BLaER1 (cell line): ENCODE data around the gene SIK3.
"Not testable (repeated sequence)": the region's sequence is repeated elsewhere in the genome, so short reads cannot be mapped to it uniquely, and the experiment has no call there.

Experiments used
- H3K27ac ChIP-seq: shearing (Covaris generic); formaldehyde crosslinking; 2 replicates; pipeline ENCODE4 v1.8.1; 2022
- H3K27me3 ChIP-seq: shearing (Covaris generic); formaldehyde crosslinking; 2 replicates; pipeline ENCODE4 v1.8.1; 2022
- H3K36me3 ChIP-seq: shearing (Covaris generic); formaldehyde crosslinking; 2 replicates; pipeline ENCODE4 v1.8.1; 2022
- H3K4me1 ChIP-seq: shearing (Covaris generic); formaldehyde crosslinking; 2 replicates; pipeline ENCODE4 v1.8.1; 2022
- H3K4me2 ChIP-seq: shearing (Covaris generic); formaldehyde crosslinking; 2 replicates; pipeline ENCODE4 v1.8.1; 2022
- H3K4me3 ChIP-seq: shearing (Covaris generic); formaldehyde crosslinking; 2 replicates; pipeline ENCODE4 v1.8.1; 2022
- H3K9ac ChIP-seq: shearing (Covaris generic); formaldehyde crosslinking; 2 replicates; pipeline ENCODE4 v1.8.1; 2022
- H3K9me3 ChIP-seq: shearing (Covaris generic); formaldehyde crosslinking; 2 replicates; pipeline ENCODE4 v1.8.1; 2022
- H4K20me1 ChIP-seq: shearing (Covaris generic); formaldehyde crosslinking; 2 replicates; pipeline ENCODE4 v1.8.1; 2022
- Cebpa-rat ChIP-seq: shearing (Covaris generic); IDR thresholded peaks from 2 replicates; pipeline ENCODE4 v1.8.1; 2022

SIK3 gene

GRCh38 chr11:117064275-117064674 lies 34.0 kb downstream of the SIK3 start:
- H3K4me2 ChIP-seq: no peak overlapping the region
- no peak overlapping the region for H3K27ac ChIP-seq
- TF ChIP-seq Cebpa-rat: no peak
- H4K20me1 ChIP-seq: peaks cover 90% of the 10 kb centered on the region
- H3K36me3 ChIP-seq: no peaks in the 10 kb centered on the region
- H3K27me3 ChIP-seq: no peaks in the 10 kb centered on the region
- peaks cover 10% of the 10 kb centered on the region for H3K4me1 ChIP-seq
- no peak overlapping the region for H3K9ac ChIP-seq
- no peak overlapping the region for H3K4me3 ChIP-seq
- H3K9me3 ChIP-seq: no peaks in the 10 kb centered on the region

- H3K4me2 ChIP-seq: no peak overlapping the region
- no peak overlapping the region for H3K4me3 ChIP-seq
Measured at GRCh38 chr11:117062498-117062897, 35.7 kb downstream of the SIK3 start.

GRCh38 chr11:117061256-117061655 lies 37.0 kb downstream of the SIK3 start:
- Histone ChIP-seq H3K4me2 (no peak overlapping the region), H3K9me3 (no peaks in the 10 kb centered on the region), H3K4me3 (no peak overlapping the region), H3K27ac (no peak overlapping the region), H4K20me1 (peaks cover 84% of the 10 kb centered on the region), H3K27me3 (no peaks in the 10 kb centered on the region), H3K36me3 (no peaks in the 10 kb centered on the region), H3K4me1 (peaks cover 10% of the 10 kb centered on the region), H3K9ac (no peak overlapping the region)
- no peak for TF ChIP-seq Cebpa-rat

More at GRCh38 chr11:117062498-117062897, 35.7 kb downstream of the SIK3 start:
- no peaks in the 10 kb centered on the region for H3K27me3 ChIP-seq
- H3K9me3 ChIP-seq: no peaks in the 10 kb centered on the region
- peaks cover 92% of the 10 kb centered on the region for H4K20me1 ChIP-seq
- no peak for TF ChIP-seq Cebpa-rat
- H3K27ac ChIP-seq: no peak overlapping the region
- no peaks in the 10 kb centered on the region for H3K36me3 ChIP-seq
- no peak overlapping the region for H3K9ac ChIP-seq
- H3K4me1 ChIP-seq: peaks cover 10% of the 10 kb centered on the region

- H3K36me3 ChIP-seq: no peaks in the 10 kb centered on the region
- no peak overlapping the region for H3K27ac ChIP-seq
- no peak overlapping the region for H3K4me3 ChIP-seq
- H3K27me3 ChIP-seq: no peaks in the 10 kb centered on the region
- H3K9ac ChIP-seq: no peak overlapping the region
- peaks cover 79% of the 10 kb centered on the region for H4K20me1 ChIP-seq
- H3K4me1 ChIP-seq: peaks cover 10% of the 10 kb centered on the region
- TF ChIP-seq Cebpa-rat: no peak
- H3K4me2 ChIP-seq: no peak overlapping the region
- H3K9me3 ChIP-seq: no peaks in the 10 kb centered on the region
Measured at GRCh38 chr11:117059611-117060148, 38.5 kb downstream of the SIK3 start.

- Histone ChIP-seq H3K27ac (no peak overlapping the region), H3K36me3 (no peaks in the 10 kb centered on the region), H3K4me2 (no peak overlapping the region), H3K4me1 (peaks cover 10% of the 10 kb centered on the region), H3K4me3 (no peak overlapping the region), H3K27me3 (no peaks in the 10 kb centered on the region), H3K9ac (no peak overlapping the region), H3K9me3 (no peaks in the 10 kb centered on the region), H4K20me1 (peaks cover 79% of the 10 kb centered on the region)
- TF ChIP-seq Cebpa-rat: no peak
Measured at GRCh38 chr11:117058761-117059261, 39.4 kb downstream of the SIK3 start.

GRCh38 chr11:117057727-117058126 lies 40.5 kb downstream of the SIK3 start:
- H3K27ac ChIP-seq: no peak overlapping the region
- H4K20me1 ChIP-seq: peaks cover 79% of the 10 kb centered on the region
- TF ChIP-seq Cebpa-rat: no peak
- no peaks in the 10 kb centered on the region for H3K9me3 ChIP-seq
- no peaks in the 10 kb centered on the region for H3K27me3 ChIP-seq
- H3K4me1 ChIP-seq: peaks cover 15% of the 10 kb centered on the region
- no peak overlapping the region for H3K4me3 ChIP-seq
- H3K4me2 ChIP-seq: no peak overlapping the region
- H3K9ac ChIP-seq: no peak overlapping the region
- H3K36me3 ChIP-seq: no peaks in the 10 kb centered on the region

- TF ChIP-seq Cebpa-rat: no peak
Measured at GRCh38 chr11:117057317-117057716, 40.9 kb downstream of the SIK3 start.

GRCh38 chr11:117055469-117055868 lies 42.8 kb downstream of the SIK3 start:
- no peak for TF ChIP-seq Cebpa-rat
- H3K4me3 ChIP-seq: no peak overlapping the region
- no peaks in the 10 kb centered on the region for H3K36me3 ChIP-seq
- no peaks in the 10 kb centered on the region for H3K9me3 ChIP-seq
- H3K4me1 ChIP-seq: peaks cover 7% of the 10 kb centered on the region
- H4K20me1 ChIP-seq: peaks cover 74% of the 10 kb centered on the region
- no peaks in the 10 kb centered on the region for H3K27me3 ChIP-seq
- no peak overlapping the region for H3K9ac ChIP-seq
- H3K4me2 ChIP-seq: no peak overlapping the region
- no peak overlapping the region for H3K27ac ChIP-seq

More at GRCh38 chr11:117057317-117057716, 40.9 kb downstream of the SIK3 start:
- Histone ChIP-seq H3K9ac (no peak overlapping the region), H3K9me3 (no peaks in the 10 kb centered on the region), H3K4me2 (no peak overlapping the region), H3K27me3 (no peaks in the 10 kb centered on the region), H3K27ac (no peak overlapping the region), H3K4me3 (no peak overlapping the region), H4K20me1 (peaks cover 79% of the 10 kb centered on the region), H3K36me3 (no peaks in the 10 kb centered on the region), H3K4me1 (peaks cover 13% of the 10 kb centered on the region)

- no peaks in the 10 kb centered on the region for H3K27me3 ChIP-seq
- no peak overlapping the region for H3K27ac ChIP-seq
- TF ChIP-seq Cebpa-rat: no peak
- H3K9me3 ChIP-seq: no peaks in the 10 kb centered on the region
- H3K9ac ChIP-seq: no peak overlapping the region
- H3K4me3 ChIP-seq: no peak overlapping the region
- H3K4me1 ChIP-seq: peaks cover 7% of the 10 kb centered on the region
- peaks cover 63% of the 10 kb centered on the region for H4K20me1 ChIP-seq
- no peak overlapping the region for H3K4me2 ChIP-seq
- H3K36me3 ChIP-seq: no peaks in the 10 kb centered on the region
Measured at GRCh38 chr11:117054382-117054781, 43.8 kb downstream of the SIK3 start.

GRCh38 chr11:117052196-117053149 lies 45.8 kb downstream of the SIK3 start:
- Histone ChIP-seq H3K4me1 (peaks cover 7% of the 10 kb centered on the region), H3K9ac (no peak overlapping the region), H3K36me3 (no peaks in the 10 kb centered on the region), H4K20me1 (peaks cover 44% of the 10 kb centered on the region), H3K27ac (no peak overlapping the region), H3K27me3 (no peaks in the 10 kb centered on the region), H3K4me2 (peak overlapping the region; percentile 24; the same call in 1 of the 2 replicates), H3K4me3 (no peak overlapping the region), H3K9me3 (no peaks in the 10 kb centered on the region)
- no peak for TF ChIP-seq Cebpa-rat

GRCh38 chr11:117050121-117050520 lies 48.1 kb downstream of the SIK3 start:
- H3K27ac ChIP-seq, H3K27me3 ChIP-seq, H3K4me3 ChIP-seq, H3K9me3 ChIP-seq, H3K4me2 ChIP-seq, H3K9ac ChIP-seq, H3K36me3 ChIP-seq: not testable (repeated sequence)
- Histone ChIP-seq H3K4me1 (peaks cover 11% of the 10 kb centered on the region), H4K20me1 (peaks cover 52% of the 10 kb centered on the region)

GRCh38 chr11:117046627-117047026 lies 51.6 kb downstream of the SIK3 start:
- H3K27ac ChIP-seq, H3K4me2 ChIP-seq, H3K9me3 ChIP-seq, H3K9ac ChIP-seq, H3K27me3 ChIP-seq, H3K36me3 ChIP-seq, H3K4me3 ChIP-seq: not testable (repeated sequence)
- peaks cover 14% of the 10 kb centered on the region for H3K4me1 ChIP-seq
- H4K20me1 ChIP-seq: peaks cover 48% of the 10 kb centered on the region
